H9 (cell line): ENCODE data around the gene UNC5C. TPM values are rescaled to one million over a fixed set of nuclear protein-coding genes. Genes with fewer than 3 reads are reported as not detected.

Experiments
- DNase-seq: peaks from one replicate; pipeline ENCODE4 v3.0.0-alpha.2; 2017
- H2AFZ ChIP-seq: one replicate; pipeline ENCODE4 v1.6.1; 2013; ENCODE audit warnings: mild to moderate bottlenecking, low read length, control low read depth, moderate library complexity
- H2AK5ac ChIP-seq: 2 replicates; pipeline ENCODE4 v1.6.1; 2013; ENCODE audit warnings: low read length, control low read depth, mixed read lengths; ENCODE audit not compliant: insufficient read length
- H2BK120ac ChIP-seq: one replicate; pipeline ENCODE4 v1.6.1; 2013; ENCODE audit warnings: low read depth, mild to moderate bottlenecking, low read length, control low read depth, inconsistent platforms; ENCODE audit not compliant: poor library complexity, severe bottlenecking
- H2BK12ac ChIP-seq: 2 replicates; pipeline ENCODE4 v1.6.1; 2013; ENCODE audit warnings: low read length, control low read depth, mixed read lengths, low read depth; ENCODE audit not compliant: insufficient read length
- H2BK15ac ChIP-seq: 2 replicates; pipeline ENCODE4 v1.6.1; 2013; ENCODE audit warnings: low read depth, low read length, control low read depth
- H2BK20ac ChIP-seq: one replicate; pipeline ENCODE4 v1.6.1; 2013; ENCODE audit warnings: low read depth, mild to moderate bottlenecking, low read length, control low read depth, inconsistent platforms; ENCODE audit not compliant: poor library complexity, severe bottlenecking
- H2BK5ac ChIP-seq: 2 replicates; pipeline ENCODE4 v1.6.1; 2013; ENCODE audit warnings: low read length, control low read depth, mixed read lengths; ENCODE audit not compliant: insufficient read length
- H3K14ac ChIP-seq: 2 replicates; pipeline ENCODE4 v1.6.1; 2013; ENCODE audit warnings: low read length, control low read depth; ENCODE audit not compliant: insufficient read depth
- H3K18ac ChIP-seq: 2 replicates; pipeline ENCODE4 v1.6.1; 2013; ENCODE audit warnings: low read depth, mild to moderate bottlenecking, mixed read lengths, low read length, control low read depth; ENCODE audit not compliant: insufficient read length
- H3K23ac ChIP-seq: 2 replicates; pipeline ENCODE4 v1.6.1; 2013; ENCODE audit warnings: low read length, control low read depth, mixed read lengths, low read depth; ENCODE audit not compliant: insufficient read length
- H3K23me2 ChIP-seq: 2 replicates; pipeline ENCODE4 v1.6.1; 2013; ENCODE audit warnings: low read depth, mild to moderate bottlenecking, mixed read lengths, low read length, control low read depth; ENCODE audit not compliant: insufficient read length, poor library complexity, severe bottlenecking
- H3K27ac ChIP-seq: 2 replicates; pipeline ENCODE4 v1.5.1; 2013; ENCODE audit warnings: low read length, control low read depth, mixed read lengths, low read depth; ENCODE audit not compliant: insufficient read length
- H3K27me3 ChIP-seq: 2 replicates; pipeline ENCODE4 v1.6.1; 2013; ENCODE audit warnings: low read length, control low read depth, inconsistent platforms; ENCODE audit not compliant: insufficient read depth
- H3K4ac ChIP-seq: 2 replicates; pipeline ENCODE4 v1.6.1; 2013; ENCODE audit warnings: low read depth, mild to moderate bottlenecking, control low read depth, inconsistent platforms, low read length, moderate library complexity
- H3K4me1 ChIP-seq: 2 replicates; pipeline ENCODE4 v1.6.1; 2013; ENCODE audit warnings: low read length, control low read depth, inconsistent platforms; ENCODE audit not compliant: insufficient read depth
- H3K4me2 ChIP-seq: 2 replicates; pipeline ENCODE4 v1.6.1; 2013; ENCODE audit warnings: low read length, control low read depth, mixed read lengths; ENCODE audit not compliant: insufficient read length, insufficient read depth
- H3K56ac ChIP-seq: 2 replicates; pipeline ENCODE4 v1.6.1; 2013; ENCODE audit warnings: low read depth, mild to moderate bottlenecking, mixed read lengths, low read length, control low read depth; ENCODE audit not compliant: insufficient read length
- H3K79me1 ChIP-seq: 2 replicates; pipeline ENCODE4 v1.6.1; 2013; ENCODE audit warnings: low read depth, mild to moderate bottlenecking, moderate library complexity, low read length, control low read depth, inconsistent platforms; ENCODE audit not compliant: insufficient read depth, poor library complexity, severe bottlenecking
- H3K79me2 ChIP-seq: 2 replicates; pipeline ENCODE4 v1.6.1; 2013; ENCODE audit warnings: low read length, control low read depth, inconsistent platforms; ENCODE audit not compliant: insufficient read depth
- H3K9ac ChIP-seq: 2 replicates; pipeline ENCODE4 v1.6.1; 2013; ENCODE audit warnings: low read length, control low read depth, mixed read lengths; ENCODE audit not compliant: insufficient read length; ENCODE audit errors: extremely low read depth
- H3K9me3 ChIP-seq: one replicate; pipeline ENCODE4 v1.6.1; 2013; ENCODE audit warnings: low read depth, low read length, inconsistent platforms; ENCODE audit not compliant: control insufficient read depth
- H3T11ph ChIP-seq: one replicate; pipeline ENCODE4 v1.6.1; 2013; ENCODE audit warnings: mild to moderate bottlenecking, low read length, control low read depth, inconsistent platforms
- H4K20me1 ChIP-seq: one replicate; pipeline ENCODE4 v1.6.1; 2013; ENCODE audit not compliant: control insufficient read depth, insufficient read length, insufficient read depth
- H4K5ac ChIP-seq: 2 replicates; pipeline ENCODE4 v1.6.1; 2013; ENCODE audit warnings: low read depth, mild to moderate bottlenecking, mixed read lengths, low read length, control low read depth; ENCODE audit not compliant: insufficient read length
- H4K8ac ChIP-seq: replicated peaks from 2 replicates; pipeline ENCODE4 v1.6.1; 2013; ENCODE audit warnings: low read length, control low read depth, mixed read lengths, low read depth; ENCODE audit not compliant: insufficient read length
- H4K91ac ChIP-seq: 2 replicates; pipeline ENCODE4 v1.6.1; 2013; ENCODE audit warnings: low read depth, mild to moderate bottlenecking, moderate library complexity, mixed read lengths, low read length, control low read depth; ENCODE audit not compliant: insufficient read length
- H3K27ac Mint-ChIP-seq, 3 experiments: 2 replicates in 2 of 3; 3 replicates in 1 of 3; pipeline ENCODE4 v1.8.0; 2020 to 2021; ENCODE audit warnings: mixed read lengths in 3 of 3, mild to moderate bottlenecking in 1 of 3, moderate library complexity in 1 of 3
- H3K27me3 Mint-ChIP-seq: 2 replicates; pipeline ENCODE4 v1.8.0; 2021; ENCODE audit warnings: low read depth, mild to moderate bottlenecking, moderate library complexity, mixed read lengths
- H3K36me3 Mint-ChIP-seq, 3 experiments: 2 replicates in 2 of 3; 3 replicates in 1 of 3; pipeline ENCODE4 v1.8.0; 2020 to 2021; ENCODE audit warnings: low read depth in 3 of 3, mixed read lengths in 3 of 3; ENCODE audit not compliant: insufficient read depth in 1 of 3
- H3K4me1 Mint-ChIP-seq, 2 experiments: 2 replicates each; pipeline ENCODE4 v1.8.0; 2020; ENCODE audit warnings: mixed read lengths in 2 of 2
- H3K4me3 Mint-ChIP-seq, 2 experiments: 2 replicates in 1 of 2; 3 replicates in 1 of 2; pipeline ENCODE4 v1.8.0; 2020 to 2021; ENCODE audit warnings: mild to moderate bottlenecking in 2 of 2, mixed read lengths in 2 of 2, moderate library complexity in 1 of 2
- H3K9me3 Mint-ChIP-seq, 2 experiments: 2 replicates in 1 of 2; 3 replicates in 1 of 2; pipeline ENCODE4 v1.8.0; 2020; ENCODE audit warnings: mild to moderate bottlenecking in 2 of 2, mixed read lengths in 2 of 2, moderate library complexity in 1 of 2
- CTCF ChIP-seq: fragments of 200-600 bp; sonication (generic); conservative IDR thresholded peaks from 3 replicates; pipeline ENCODE4 v1.8.0; 2021; ENCODE audit warnings: antibody characterized with exemption, mild to moderate bottlenecking
- WGBS: extraction: QIAGEN DNeasy Blood & Tissue Kit; methylation state at CpG from one replicate; pipeline ENCODE4 v1.1.7; 2013; ENCODE audit warnings: missing lambda C conversion rate, low lambda C conversion rate, mixed read lengths; ENCODE audit not compliant: insufficient read length; ENCODE audit errors: extremely low coverage; 5-methylcytosine and 5-hydroxymethylcytosine counted together
- total RNA-seq: library from RNA; stranded (reverse); gene quantifications from 2 replicates; pipeline ENCODE4 v1.2.1, GENCODE V29; 2021

UNC5C gene
- total RNA-seq, 1 experiment from 2014 or later: not detected

- no peak overlapping the region for H2AFZ ChIP-seq
Measured at GRCh38 chr4:95155759-95156451, 392.9 kb downstream of the UNC5C start.

More at GRCh38 chr4:95155759-95156451, 392.9 kb downstream of the UNC5C start:
- no peak overlapping the region for H3K4ac ChIP-seq
- H3K27ac ChIP-seq: no peak overlapping the region
- no peak overlapping the region for H3K18ac ChIP-seq
- no CpG with 5 or more reads among the region's 2 CpGs for WGBS
- H3K27me3 Mint-ChIP-seq: no peaks in the 10 kb centered on the region
- H3K79me2 ChIP-seq: no peaks in the 10 kb centered on the region
- no peak overlapping the region for H3K4me2 ChIP-seq
- no peak overlapping the region for H3K9ac ChIP-seq
- no peak overlapping the region for H3K14ac ChIP-seq
- no peaks in the 10 kb centered on the region for H3K79me1 ChIP-seq
- no peak overlapping the region for H4K5ac ChIP-seq
- H3K23ac ChIP-seq: no peak overlapping the region
- no peak overlapping the region for H3K27ac Mint-ChIP-seq
- H3K4me3 Mint-ChIP-seq: no peak overlapping the region
- peaks cover 18 to 20% of the 10 kb centered on the region in 2 experiments for H3K4me1 Mint-ChIP-seq
- no peak overlapping the region for H2AK5ac ChIP-seq
- H2BK20ac ChIP-seq: no peak overlapping the region
- no peak overlapping the region for H4K8ac ChIP-seq
- H2BK5ac ChIP-seq: no peak overlapping the region
- H2BK12ac ChIP-seq: no peak overlapping the region
- DNase-seq: no peak
- peaks cover 4% of the 10 kb centered on the region; the same call in 1 of the 2 replicates for H3K4me1 ChIP-seq
- no peaks in the 10 kb centered on the region for H4K20me1 ChIP-seq
- H2BK120ac ChIP-seq: no peak overlapping the region
- H3K9me3 Mint-ChIP-seq: peaks cover 0 to 2% of the 10 kb centered on the region in 2 experiments; a peak in 1 of 5 replicates
- H3K27me3 ChIP-seq: no peaks in the 10 kb centered on the region
- no peak overlapping the region for H3T11ph ChIP-seq
- H2BK15ac ChIP-seq: no peak overlapping the region
- no peaks in the 10 kb centered on the region for H3K9me3 ChIP-seq
- no peak overlapping the region for H3K56ac ChIP-seq
- H4K91ac ChIP-seq: no peak overlapping the region
- no peaks in the 10 kb centered on the region; a peak in 1 of 7 replicates for H3K36me3 Mint-ChIP-seq
- TF ChIP-seq CTCF: peak; percentile 82
- H3K23me2 ChIP-seq: no peaks in the 10 kb centered on the region
